B cell (primary cell): ENCODE data around the gene PAPOLB. TPM values are rescaled to one million over a fixed set of nuclear protein-coding genes. Genes with fewer than 3 reads are reported as not detected.

Source experiments
- ATAC-seq: fragments of 200-7000 bp; cut with Tn5 transposase; one replicate; pipeline ENCODE4 v1.10.0; 2021; ENCODE audit warnings: low read depth, mild to moderate bottlenecking, moderate number of reproducible peaks, moderate library complexity
- CTCF ChIA-PET: fragments of 350-600 bp; sonication (Branson Sonifier 250); formaldehyde crosslinking; loops from one replicate; lab custom pipeline; 2021; ENCODE audit warnings: antibody characterized with exemption, inconsistent platforms; lab: Charles Lee
- POLR2A ChIA-PET: fragments of 350-600 bp; sonication (Branson Sonifier 250); formaldehyde crosslinking; loops from one replicate; lab custom pipeline; 2021; ENCODE audit warnings: antibody characterized with exemption; lab: Charles Lee
- DNase-seq: peaks from one replicate; pipeline ENCODE4 v3.0.0; 2013
- H2AFZ ChIP-seq: 2 replicates; pipeline ENCODE4 v1.6.1; 2012; ENCODE audit warnings: mild to moderate bottlenecking, low read depth, low read length; ENCODE audit not compliant: insufficient read depth, poor library complexity, severe bottlenecking
- H3K27ac ChIP-seq, 2 donors: 1 replicate in 1 of 2; 2 replicates in 1 of 2; pipeline ENCODE4 v1.5.1; 2012 to 2013; ENCODE audit warnings: low read length in 2 of 2, mild to moderate bottlenecking in 2 of 2, moderate library complexity in 1 of 2
- H3K27me3 ChIP-seq, 4 experiments: fragments of 200-600 bp in 1 of 4; sonication (generic) in 1 of 4; replicated peaks in 1 of 4; 1 replicate in 2 of 4; 2 replicates in 2 of 4; pipeline versions ENCODE4 v1.6.1 to v1.7.0; 2013 to 2016; ENCODE audit warnings: low read length in 3 of 4, mild to moderate bottlenecking in 2 of 4, mixed read lengths in 1 of 4, moderate library complexity in 1 of 4; ENCODE audit not compliant: insufficient read depth in 4 of 4, control insufficient read depth in 3 of 4; ENCODE audit errors: control extremely low read depth in 1 of 4
- H3K36me3 ChIP-seq, 2 experiments: replicated peaks in 1 of 2; 1 replicate in 1 of 2; 2 replicates in 1 of 2; pipeline versions ENCODE4 v1.6.1 to v1.7.1; 2013; ENCODE audit warnings: low read length in 1 of 2; ENCODE audit not compliant: insufficient read depth in 2 of 2, control insufficient read depth in 1 of 2; ENCODE audit errors: control extremely low read depth in 1 of 2, extremely low read depth in 1 of 2
- H3K4me1 ChIP-seq, 2 donors: fragments of 200-600 bp in 1 of 2; sonication (generic) in 1 of 2; 1 replicate in 1 of 2; 2 replicates in 1 of 2; pipeline versions ENCODE4 v1.5.1 to v1.6.1; 2013 to 2017; ENCODE audit warnings: low read length in 2 of 2; ENCODE audit not compliant: control insufficient read depth in 2 of 2, insufficient read depth in 2 of 2
- H3K4me2 ChIP-seq: replicated peaks from 2 replicates; pipeline ENCODE3; 2012; ENCODE audit warnings: mild to moderate bottlenecking, low read depth, low read length; ENCODE audit not compliant: poor library complexity, severe bottlenecking
- H3K4me3 ChIP-seq, 5 experiments: fragments of 200-600 bp in 1 of 5; sonication (generic) in 1 of 5; 1 replicate in 3 of 5; 2 replicates in 2 of 5; pipeline versions ENCODE4 v1.5.1 to v1.7.0; 2011 to 2016; ENCODE audit warnings: low read length in 4 of 5, mild to moderate bottlenecking in 4 of 5, low read depth in 2 of 5, control low read depth in 1 of 5, moderate library complexity in 1 of 5; ENCODE audit not compliant: insufficient read depth in 1 of 5; ENCODE audit errors: control extremely low read depth in 1 of 5, extremely low read depth in 1 of 5
- H3K79me2 ChIP-seq: fragments of 200-600 bp; sonication (generic); one replicate; pipeline ENCODE4 v1.6.0; 2016; ENCODE audit warnings: low read length; ENCODE audit not compliant: control insufficient read depth, insufficient read depth
- H3K9ac ChIP-seq: fragments of 200-600 bp; sonication (generic); 2 replicates; pipeline ENCODE4 v1.6.1; 2017; ENCODE audit warnings: mild to moderate bottlenecking, low read length, moderate library complexity
- H3K9me3 ChIP-seq, 3 donors: one replicate each; pipeline versions ENCODE4 v1.6.1 to v1.7.1; 2013; ENCODE audit warnings: low read length in 2 of 3; ENCODE audit not compliant: control insufficient read depth in 2 of 3, insufficient read depth in 1 of 3; ENCODE audit errors: control extremely low read depth in 1 of 3
- H4K20me1 ChIP-seq: 2 replicates; pipeline ENCODE4 v1.6.0; 2012; ENCODE audit warnings: mild to moderate bottlenecking, low read length; ENCODE audit not compliant: insufficient read depth, control insufficient read depth, poor library complexity, severe bottlenecking
- H3K27ac Mint-ChIP-seq: one replicate; pipeline ENCODE4 v1.8.0; 2021; ENCODE audit warnings: mixed read lengths
- H3K27me3 Mint-ChIP-seq: one replicate; pipeline ENCODE4 v1.8.0; 2021; ENCODE audit warnings: mixed read lengths
- H3K4me1 Mint-ChIP-seq: one replicate; pipeline ENCODE4 v1.8.0; 2021; ENCODE audit warnings: mixed read lengths
- H3K4me3 Mint-ChIP-seq: one replicate; pipeline ENCODE4 v1.8.0; 2021; ENCODE audit warnings: mixed read lengths
- H3K9me3 Mint-ChIP-seq: one replicate; pipeline ENCODE4 v1.8.0; 2022; ENCODE audit warnings: mixed read lengths; ENCODE audit not compliant: insufficient read depth
- CTCF ChIP-seq: fragments of 200-600 bp; IDR thresholded peaks from one replicate; pipeline ENCODE4 v1.8.0; 2022; ENCODE audit warnings: antibody characterized with exemption, mild to moderate bottlenecking
- EZH2 ChIP-seq: IDR thresholded peaks from 2 replicates; pipeline ENCODE4 v1.6.1; 2012; ENCODE audit warnings: borderline replicate concordance, low read depth, mild to moderate bottlenecking, moderate library complexity, low read length; ENCODE audit not compliant: insufficient read depth, poor library complexity, severe bottlenecking
- WGBS: methylation state at CpG from one replicate; pipeline ENCODE4 v1.1.5; 2013; ENCODE audit warnings: missing lambda C conversion rate; ENCODE audit not compliant: insufficient coverage; 5-methylcytosine and 5-hydroxymethylcytosine counted together
- intact Hi-C: fragments of 100-400 bp; cut with micrococcal nuclease; formaldehyde crosslinking; loops from one replicate; pipeline ENCODE4 v1.10.0; 2022
- polyA plus RNA-seq: library from polyadenylated mRNA; depleted of rRNA; stranded (reverse); fragments of >200 nt; gene quantifications from 2 replicates; pipeline ENCODE4 v1.2.3, GENCODE V29; 2012
- total RNA-seq, 2 donors: library from RNA; stranded (reverse); fragments of 120-200 nt in 1 of 2; gene quantifications; 1 replicate in 1 of 2; 2 replicates in 1 of 2; pipeline versions ENCODE4 v1.2.3 to v1.2.4, GENCODE V29; 2013 to 2022

PAPOLB gene
- total and polyA plus RNA-seq, 2 donors (not counting 1 experiment from before 2014, with no cell fraction given), result not detected

GRCh38 chr7:4875391-4875790 lies 13.6 kb upstream of the PAPOLB start:
- Histone ChIP-seq H2AFZ (no peak overlapping the region), H3K4me1 (no peaks in the 10 kb centered on the region), H3K9me3 (no peaks in the 10 kb centered on the region), H4K20me1 (no peaks in the 10 kb centered on the region), H3K79me2 (no peaks in the 10 kb centered on the region), H3K9ac (no peak overlapping the region), H3K4me2 (no peak overlapping the region), H3K4me3 (no peak overlapping the region), H3K27me3 (peaks cover 0 to 19% (median 3%) of the 10 kb centered on the region in 4 experiments), H3K27ac (no peak overlapping the region), H3K36me3 (no peaks in the 10 kb centered on the region)
- DNase-seq (no peak), ATAC-seq (no peak)
- Mint-ChIP-seq H3K9me3 (no peaks in the 10 kb centered on the region), H3K27ac (no peak overlapping the region), H3K4me1 (no peaks in the 10 kb centered on the region), H3K27me3 (peaks cover 14% of the 10 kb centered on the region), H3K4me3 (no peak overlapping the region)
- no peak for TF ChIP-seq EZH2
- TF ChIP-seq CTCF, result no peak
- POLR2A ChIA-PET, result no interaction called here
- 97% methylated on average over 13 of the region's 15 CpGs for WGBS
- intact Hi-C loops, result no loop called here
- CTCF ChIA-PET, result no interaction called here

- H3K27ac Mint-ChIP-seq, result no peak overlapping the region
- ATAC-seq, result no peak
- Histone ChIP-seq H4K20me1 (no peaks in the 10 kb centered on the region), H3K4me2 (no peak overlapping the region), H3K36me3 (no peaks in the 10 kb centered on the region), H2AFZ (no peak overlapping the region), H3K4me1 (no peaks in the 10 kb centered on the region), H3K4me3 (no peak overlapping the region), H3K79me2 (no peaks in the 10 kb centered on the region), H3K27me3 (peaks cover 0 to 14% (median 3%) of the 10 kb centered on the region in 4 experiments), H3K9me3 (peaks cover 0 to 1% (median 0%) of the 10 kb centered on the region in 3 donors), H3K27ac (no peak overlapping the region), H3K9ac (no peak overlapping the region)
- no peak for TF ChIP-seq CTCF
- TF ChIP-seq EZH2, result no peak
- no peak overlapping the region for H3K4me3 Mint-ChIP-seq
- CTCF ChIA-PET, result no interaction called here
- H3K9me3 Mint-ChIP-seq, result no peaks in the 10 kb centered on the region
- intact Hi-C loops, result no loop called here
- no peak for DNase-seq
- WGBS, result 90% methylated on average over 23 of the region's 31 CpGs
- H3K27me3 Mint-ChIP-seq, result peaks cover 17% of the 10 kb centered on the region
- POLR2A ChIA-PET, result no interaction called here
- no peaks in the 10 kb centered on the region for H3K4me1 Mint-ChIP-seq
These were observed 11.5 kb upstream of the PAPOLB start for GRCh38 chr7:4873071-4873944.
